HG03045 (cell line): ENCODE measurements around the gene TRMT44.
"Not testable (repeated sequence)": the region's sequence is repeated elsewhere in the genome, so short reads cannot be mapped to it uniquely, and the experiment has no call there.

ENCODE experiments used
- ATAC-seq: cut with Tn5 transposase; IDR thresholded peaks from one replicate; pipeline ENCODE4 v1.9.1; 2021; ENCODE audit warnings: mild to moderate bottlenecking, moderate library complexity; ENCODE audit not compliant: unreplicated experiment

TRMT44 gene

GRCh38 chr4:8491478-8491877, 50.9 kb downstream of the TRMT44 start:
- ATAC-seq: not testable (repeated sequence)

GRCh38 chr4:8492174-8492573, 51.6 kb downstream of the TRMT44 start:
- no peak for ATAC-seq

- no peak for ATAC-seq
These were observed 52.9 kb downstream of the TRMT44 start for GRCh38 chr4:8493484-8493883.

- no peak for ATAC-seq
These were observed 53.6 kb downstream of the TRMT44 start for GRCh38 chr4:8494218-8494617.

GRCh38 chr4:8494983-8495548, 54.5 kb downstream of the TRMT44 start:
- ATAC-seq: no peak

- ATAC-seq: no peak
These were observed 55.2 kb downstream of the TRMT44 start for GRCh38 chr4:8495803-8496202.

GRCh38 chr4:8497762-8498161, 57.2 kb downstream of the TRMT44 start:
- no peak for ATAC-seq

- no peak for ATAC-seq
These were observed 60.4 kb downstream of the TRMT44 start for GRCh38 chr4:8500966-8501365.

- ATAC-seq: no peak
These were observed 61.2 kb downstream of the TRMT44 start for GRCh38 chr4:8501781-8502180.

GRCh38 chr4:8502371-8502770, 61.8 kb downstream of the TRMT44 start:
- ATAC-seq: no peak

GRCh38 chr4:8502836-8503585, 62.4 kb downstream of the TRMT44 start:
- ATAC-seq: no peak

- no peak for ATAC-seq
These were observed 63.2 kb downstream of the TRMT44 start for GRCh38 chr4:8503801-8504200.

- no peak for ATAC-seq
These were observed 63.9 kb downstream of the TRMT44 start for GRCh38 chr4:8504279-8505007.

- ATAC-seq: no peak
These were observed 64.7 kb downstream of the TRMT44 start for GRCh38 chr4:8505229-8505628.

- ATAC-seq: no peak
These were observed 65.4 kb downstream of the TRMT44 start for GRCh38 chr4:8506006-8506372.

- no peak for ATAC-seq
These were observed 66.0 kb downstream of the TRMT44 start for GRCh38 chr4:8506373-8507195.

- no peak for ATAC-seq
These were observed 66.6 kb downstream of the TRMT44 start for GRCh38 chr4:8507196-8507570.

- no peak for ATAC-seq
These were observed 67.0 kb downstream of the TRMT44 start for GRCh38 chr4:8507624-8508023.

- no peak for ATAC-seq
These were observed 67.7 kb downstream of the TRMT44 start for GRCh38 chr4:8508266-8508665.

GRCh38 chr4:8508740-8509139, 68.2 kb downstream of the TRMT44 start:
- ATAC-seq: no peak

GRCh38 chr4:8509311-8509950, 68.9 kb downstream of the TRMT44 start:
- ATAC-seq: no peak
